Fibroblast of lung (primary cell): Measurements from ENCODE around the gene PCSK7. TPM values are rescaled to one million over a fixed set of nuclear protein-coding genes. Genes with fewer than 3 reads are reported as not detected.

Experiments
- DNase-seq, 2 donors: peaks; one replicate each; pipeline versions ENCODE4 v3.0.0 to v3.0.0-alpha.2; 2010; ENCODE audit warnings: low read depth in 2 of 2
- H2AFZ ChIP-seq: 2 replicates; pipeline ENCODE4 v1.5.1; 2012; ENCODE audit warnings: low read length, control low read depth, inconsistent platforms
- H3K27ac ChIP-seq: 2 replicates; pipeline ENCODE4 v1.5.1; 2011; ENCODE audit warnings: low read length, control low read depth; ENCODE audit not compliant: insufficient read depth
- H3K27me3 ChIP-seq: 2 replicates; pipeline ENCODE4 v1.5.1; 2011; ENCODE audit warnings: mild to moderate bottlenecking, low read length; ENCODE audit not compliant: control insufficient read depth, insufficient read depth
- H3K36me3 ChIP-seq: 2 replicates; pipeline ENCODE4 v1.5.1; 2011; ENCODE audit warnings: low read length; ENCODE audit not compliant: control insufficient read depth, insufficient read depth
- H3K4me1 ChIP-seq: 2 replicates; pipeline ENCODE4 v1.5.1; 2011; ENCODE audit warnings: low read length; ENCODE audit not compliant: control insufficient read depth, insufficient read depth; ENCODE audit errors: extremely low read depth
- H3K4me2 ChIP-seq: 2 replicates; pipeline ENCODE4 v1.5.1; 2011; ENCODE audit warnings: low read length, control low read depth; ENCODE audit not compliant: insufficient read depth; ENCODE audit errors: extremely low read depth
- H3K4me3 ChIP-seq, 4 experiments: fragments of 200-600 bp in 1 of 4; sonication (generic) in 1 of 4; replicated peaks in 1 of 4; 2 replicates each; pipeline ENCODE4 v1.5.1; 2011 to 2016; ENCODE audit warnings: low read length in 4 of 4, low read depth in 3 of 4, mild to moderate bottlenecking in 3 of 4, control low read depth in 2 of 4, inconsistent platforms in 1 of 4, mixed read lengths in 1 of 4; ENCODE audit not compliant: insufficient read depth in 1 of 4; ENCODE audit errors: control extremely low read depth in 1 of 4
- H3K79me2 ChIP-seq: 2 replicates; pipeline ENCODE4 v1.5.1; 2012; ENCODE audit warnings: mild to moderate bottlenecking, low read length, inconsistent platforms; ENCODE audit not compliant: control insufficient read depth, insufficient read depth
- H3K9ac ChIP-seq: 2 replicates; pipeline ENCODE4 v1.5.1; 2011; ENCODE audit warnings: mild to moderate bottlenecking, low read length, control low read depth; ENCODE audit not compliant: insufficient read depth
- H3K9me3 ChIP-seq: 2 replicates; pipeline ENCODE4 v1.5.1; 2012; ENCODE audit warnings: low read depth, low read length; ENCODE audit not compliant: control insufficient read depth, insufficient read depth
- H4K20me1 ChIP-seq: 2 replicates; pipeline ENCODE4 v1.5.1; 2011; ENCODE audit warnings: low read length; ENCODE audit not compliant: control insufficient read depth, insufficient read depth; ENCODE audit errors: extremely low read depth
- CTCF ChIP-seq, 2 donors: IDR thresholded peaks in 1 of 2; conservative IDR thresholded peaks in 1 of 2; 1 replicate in 1 of 2; 2 replicates in 1 of 2; pipeline ENCODE4 v1.5.1; 2011 to 2012; ENCODE audit warnings: low read length in 2 of 2, control low read depth in 1 of 2, inconsistent platforms in 1 of 2, low read depth in 1 of 2, mild to moderate bottlenecking in 1 of 2
- EZH2 ChIP-seq: IDR thresholded peaks from 2 replicates; pipeline ENCODE4 v1.5.1; 2012; ENCODE audit warnings: low read length, control low read depth, mild to moderate bottlenecking; ENCODE audit errors: missing control alignments
- polyA plus RNA-seq, 2 donors: library from polyadenylated mRNA; depleted of rRNA in 1 of 2; stranded (reverse) in 1 of 2; unstranded in 1 of 2; fragments of >200 nt; gene quantifications; 2 replicates each; pipeline ENCODE4 v1.2.1, GENCODE V29; 2011 to 2012; ENCODE audit warnings: missing spikeins in 1 of 2
- total RNA-seq: library from RNA; depleted of rRNA; stranded (reverse); fragments of >200 nt; gene quantifications from 2 replicates; pipeline ENCODE4 v1.2.1, GENCODE V29; 2014

Gene PCSK7
- total and polyA plus RNA-seq, 2 donors (not counting 1 experiment from before 2014, with no cell fraction given), result 26.8 to 38.3 TPM

GRCh38 chr11:117214404-117215110 lies 17.3 kb downstream of the PCSK7 start:
- Histone ChIP-seq H3K79me2 (no peaks in the 10 kb centered on the region), H4K20me1 (no peaks in the 10 kb centered on the region), H3K27ac (no peak overlapping the region), H3K4me2 (no peak overlapping the region), H3K4me1 (peaks cover 28% of the 10 kb centered on the region), H2AFZ (no peak overlapping the region), H3K9ac (no peak overlapping the region), H3K4me3 (no peak overlapping the region), H3K36me3 (peaks cover 5% of the 10 kb centered on the region), H3K9me3 (no peaks in the 10 kb centered on the region), H3K27me3 (no peaks in the 10 kb centered on the region)
- DNase-seq, result no peak
- TF ChIP-seq CTCF (conservative IDR thresholded peaks at IDR 0.05 in 1 of 2, IDR thresholded peaks at IDR 0.05 in 1 of 2; ENCODE audit: low read depth in 1 of 2, low read length in 2 of 2), result no peak
- no peak for TF ChIP-seq EZH2

- Histone ChIP-seq H3K9me3 (no peaks in the 10 kb centered on the region), H3K4me1 (peaks cover 13% of the 10 kb centered on the region), H4K20me1 (no peaks in the 10 kb centered on the region), H3K4me3 (no peak overlapping the region), H3K27me3 (no peaks in the 10 kb centered on the region), H2AFZ (no peak overlapping the region), H3K9ac (no peak overlapping the region), H3K36me3 (peaks cover 5% of the 10 kb centered on the region), H3K27ac (no peak overlapping the region), H3K4me2 (no peak overlapping the region), H3K79me2 (no peaks in the 10 kb centered on the region)
- no peak for DNase-seq
- TF ChIP-seq CTCF (conservative IDR thresholded peaks at IDR 0.05 in 1 of 2, IDR thresholded peaks at IDR 0.05 in 1 of 2; ENCODE audit: low read depth in 1 of 2, low read length in 2 of 2), result no peak
- TF ChIP-seq EZH2, result no peak
Observed at GRCh38 chr11:117212697-117213355, 19.0 kb downstream of the PCSK7 start.

- no peaks in the 10 kb centered on the region for H3K4me1 ChIP-seq
Observed at GRCh38 chr11:117210620-117211019, 21.3 kb downstream of the PCSK7 start.

More at GRCh38 chr11:117210620-117211019, 21.3 kb downstream of the PCSK7 start:
- H4K20me1 ChIP-seq, result no peaks in the 10 kb centered on the region
- no peak overlapping the region for H3K4me3 ChIP-seq
- TF ChIP-seq EZH2, result no peak
- no peak for TF ChIP-seq CTCF (conservative IDR thresholded peaks at IDR 0.05 in 1 of 2, IDR thresholded peaks at IDR 0.05 in 1 of 2; ENCODE audit: low read depth in 1 of 2, low read length in 2 of 2)
- H3K79me2 ChIP-seq, result no peaks in the 10 kb centered on the region
- no peak overlapping the region for H3K27ac ChIP-seq
- DNase-seq, result no peak
- H3K4me2 ChIP-seq, result no peak overlapping the region
- no peaks in the 10 kb centered on the region for H3K27me3 ChIP-seq
- peaks cover 3% of the 10 kb centered on the region for H3K36me3 ChIP-seq
- no peaks in the 10 kb centered on the region for H3K9me3 ChIP-seq
- no peak overlapping the region for H2AFZ ChIP-seq
- H3K9ac ChIP-seq, result no peak overlapping the region
